GM18505 (cell line): ENCODE measurements around the gene CCSER1.
"Not testable (repeated sequence)": the region's sequence is repeated elsewhere in the genome, so short reads cannot be mapped to it uniquely, and the experiment has no call there.

Experiments used
- ATAC-seq: cut with Tn5 transposase; IDR thresholded peaks from one replicate; pipeline ENCODE4 v1.9.1; 2021; ENCODE audit not compliant: unreplicated experiment
- POLR2A ChIP-seq: IDR thresholded peaks from 4 replicates; pipeline ENCODE4 v1.6.1; 2011; ENCODE audit warnings: borderline replicate concordance; ENCODE audit not compliant: insufficient read depth, insufficient read length; ENCODE audit errors: extremely low read depth

CCSER1 gene

GRCh38 chr4:91366554-91366953 lies 1239.4 kb downstream of the CCSER1 start:
- no peak for TF ChIP-seq POLR2A
- no peak for ATAC-seq

- no peak for TF ChIP-seq POLR2A
- ATAC-seq: no peak
Observed at GRCh38 chr4:91369116-91369515, 1241.9 kb downstream of the CCSER1 start.

- TF ChIP-seq POLR2A: no peak
- ATAC-seq: no peak
Observed at GRCh38 chr4:91373546-91373945, 1246.4 kb downstream of the CCSER1 start.

- not testable (repeated sequence) for ATAC-seq
Observed at GRCh38 chr4:91405431-91405830, 1278.2 kb downstream of the CCSER1 start.

- ATAC-seq: no peak
- no peak for TF ChIP-seq POLR2A
Observed at GRCh38 chr4:91422011-91422410, 1294.8 kb downstream of the CCSER1 start.

GRCh38 chr4:91426725-91427124 lies 1299.5 kb downstream of the CCSER1 start:
- no peak for ATAC-seq
- no peak for TF ChIP-seq POLR2A

GRCh38 chr4:91427171-91427570 lies 1300.0 kb downstream of the CCSER1 start:
- TF ChIP-seq POLR2A: no peak
- ATAC-seq: no peak

- ATAC-seq: no peak
- TF ChIP-seq POLR2A: no peak
Observed at GRCh38 chr4:91434631-91435030, 1307.4 kb downstream of the CCSER1 start.

GRCh38 chr4:91436556-91436955 lies 1309.4 kb downstream of the CCSER1 start:
- no peak for TF ChIP-seq POLR2A
- no peak for ATAC-seq

GRCh38 chr4:91447168-91447567 lies 1320.0 kb downstream of the CCSER1 start:
- no peak for ATAC-seq
- TF ChIP-seq POLR2A: no peak

GRCh38 chr4:91448668-91449330 lies 1321.6 kb downstream of the CCSER1 start:
- TF ChIP-seq POLR2A: no peak
- no peak for ATAC-seq

GRCh38 chr4:91454111-91454510 lies 1326.9 kb downstream of the CCSER1 start:
- TF ChIP-seq POLR2A: no peak
- no peak for ATAC-seq

GRCh38 chr4:91462566-91462965 lies 1335.4 kb downstream of the CCSER1 start:
- not testable (repeated sequence) for ATAC-seq

- TF ChIP-seq POLR2A: no peak
- ATAC-seq: no peak
Observed at GRCh38 chr4:91470671-91471070, 1343.5 kb downstream of the CCSER1 start.

GRCh38 chr4:91471280-91471679 lies 1344.1 kb downstream of the CCSER1 start:
- no peak for TF ChIP-seq POLR2A
- no peak for ATAC-seq
